Urothelium cell line (cell line): ENCODE measurements around the gene IER5L.
"Not testable (repeated sequence)": the region's sequence is repeated elsewhere in the genome, so short reads cannot be mapped to it uniquely, and the experiment has no call there.

ENCODE experiments used
- DNase-seq: peaks from one replicate; pipeline ENCODE4 v3.0.0; 2011; ENCODE audit warnings: low spot score, mixed read lengths
- FAIRE-seq: peaks from 2 replicates; lab custom pipeline; 2011; peaks lifted over from hg19 to GRCh38; lab: Jason Lieb, UNC

Gene IER5L

DNA sequence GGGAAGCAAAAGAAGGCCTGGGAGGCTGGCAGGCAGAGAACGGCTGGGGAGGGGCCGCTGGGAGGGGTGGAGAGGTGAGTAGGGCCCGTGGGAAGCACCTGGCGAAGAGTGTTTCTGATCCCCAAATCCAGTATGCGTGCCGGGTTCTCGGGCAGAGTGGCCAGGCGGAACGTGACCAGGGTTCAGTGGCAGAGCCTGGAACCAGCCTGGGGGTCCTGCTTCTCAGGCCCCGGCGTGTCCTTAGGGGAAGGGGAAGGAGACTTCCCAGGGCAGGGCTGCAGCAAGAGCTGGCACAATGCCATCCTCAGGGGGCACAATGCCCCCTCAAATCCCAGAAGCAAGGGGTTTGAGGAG lies 25.5 kb upstream of the IER5L start:
- FAIRE-seq: no peak

DNA sequence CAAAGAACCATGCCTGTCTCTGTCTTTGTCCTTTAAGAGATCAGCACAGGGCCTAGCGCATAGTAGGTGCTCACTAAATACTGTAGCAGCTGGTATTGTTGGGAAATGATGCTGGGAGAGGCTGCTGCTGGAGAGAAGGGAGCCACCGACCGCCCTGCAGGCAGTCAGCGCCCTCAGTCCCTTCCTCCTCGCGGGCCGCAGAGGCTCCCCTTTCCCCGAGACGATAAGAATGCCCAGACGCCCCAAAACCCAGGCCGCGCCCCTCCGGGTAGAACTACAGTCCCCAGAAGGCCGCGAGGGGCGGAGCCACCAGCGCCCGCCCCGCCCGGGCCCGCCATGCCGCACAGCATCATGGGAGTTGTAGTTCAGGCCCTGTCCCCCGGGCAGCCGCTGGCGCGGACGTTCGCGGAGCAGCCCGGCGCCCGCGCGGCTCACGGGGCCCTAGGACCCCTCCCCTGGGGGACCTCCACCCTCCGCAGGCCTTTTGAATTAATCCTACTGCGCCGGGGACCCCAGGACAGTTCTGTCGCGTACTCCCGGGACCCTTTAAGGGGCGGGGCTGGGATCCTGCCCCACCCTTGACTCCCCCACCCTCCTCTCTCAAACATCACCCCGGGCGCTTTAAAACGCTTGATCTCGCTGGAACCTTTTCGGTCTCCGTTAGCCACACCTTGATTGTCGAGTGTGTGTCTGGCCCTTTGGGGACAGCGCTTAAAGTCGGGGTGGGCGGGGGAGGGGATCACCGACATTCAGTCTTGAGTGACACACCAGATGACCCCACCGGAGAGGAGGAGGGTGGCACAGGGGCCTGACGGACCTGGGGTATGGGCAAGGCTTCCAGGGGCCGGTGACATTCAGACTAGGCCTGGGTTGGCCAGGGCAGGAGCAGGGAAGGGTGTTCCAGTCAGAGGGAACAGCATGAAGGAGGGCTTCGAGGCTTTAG lies 24.8 kb upstream of the IER5L start:
- DNase-seq (peak; percentile 92), FAIRE-seq (no peak)

More for the DNA sequence above, 25.5 kb upstream of the IER5L start:
- no peak for DNase-seq

DNA sequence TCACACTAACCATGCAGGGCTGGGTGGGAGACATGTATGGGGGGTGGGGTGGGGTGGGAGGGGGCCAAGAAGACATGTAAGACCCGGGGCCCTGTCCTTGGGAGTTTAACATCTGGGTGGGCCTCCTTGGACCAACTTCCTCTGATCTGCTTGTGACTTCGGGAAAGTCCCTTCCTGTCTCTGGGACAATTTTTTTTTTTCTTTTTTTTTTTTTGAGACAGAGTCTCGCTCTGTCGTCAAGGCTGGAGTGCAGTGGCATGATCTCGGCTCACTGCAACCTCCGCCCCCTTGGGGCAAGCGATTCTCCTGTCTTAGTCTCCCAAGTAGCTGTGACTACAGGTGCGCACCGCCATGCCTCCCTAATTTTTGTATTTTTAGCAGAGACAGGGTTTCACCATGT lies 23.8 kb upstream of the IER5L start:
- FAIRE-seq (no peak), DNase-seq (no peak)

DNA sequence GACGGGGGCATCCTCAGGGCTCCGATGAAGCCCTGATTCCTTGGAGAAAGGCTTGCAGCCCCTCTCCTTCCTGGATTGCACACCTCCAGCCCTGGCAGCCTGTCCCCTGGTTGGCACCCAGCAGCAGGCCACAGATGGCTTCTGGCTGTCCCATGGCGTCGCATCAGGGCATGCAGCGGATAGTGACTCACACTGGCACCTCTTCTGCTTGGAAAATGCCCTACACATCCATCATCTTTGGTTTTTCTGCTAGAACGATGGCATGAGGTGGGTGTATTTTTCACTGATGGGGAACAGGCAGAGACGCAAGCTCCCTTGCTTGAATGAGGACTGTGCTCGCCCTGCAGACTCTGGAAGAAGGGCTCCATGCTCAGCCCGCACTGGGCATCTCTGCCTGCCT lies 23.2 kb upstream of the IER5L start:
- FAIRE-seq (no peak), DNase-seq (no peak)

DNA sequence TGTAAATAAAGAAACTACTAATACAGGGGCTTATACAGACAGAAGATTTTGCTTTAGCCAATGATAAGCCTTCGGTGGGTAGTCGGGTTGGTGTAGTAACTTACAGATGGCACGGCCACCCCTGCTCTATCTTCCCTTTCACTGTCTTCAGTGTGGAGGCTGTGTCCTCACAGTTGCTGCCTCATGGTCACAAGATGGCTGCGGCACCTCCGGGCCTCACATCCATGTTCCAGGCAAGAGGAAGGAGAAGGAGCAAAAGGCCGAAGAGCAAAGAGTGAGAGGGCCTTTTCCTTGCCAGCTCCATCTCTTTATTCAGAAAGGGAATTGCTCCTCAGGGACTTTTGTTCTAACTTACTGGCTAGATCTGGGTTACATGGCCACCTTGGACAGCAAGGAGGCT lies 22.2 kb upstream of the IER5L start:
- DNase-seq: no peak
- FAIRE-seq: no peak

DNA sequence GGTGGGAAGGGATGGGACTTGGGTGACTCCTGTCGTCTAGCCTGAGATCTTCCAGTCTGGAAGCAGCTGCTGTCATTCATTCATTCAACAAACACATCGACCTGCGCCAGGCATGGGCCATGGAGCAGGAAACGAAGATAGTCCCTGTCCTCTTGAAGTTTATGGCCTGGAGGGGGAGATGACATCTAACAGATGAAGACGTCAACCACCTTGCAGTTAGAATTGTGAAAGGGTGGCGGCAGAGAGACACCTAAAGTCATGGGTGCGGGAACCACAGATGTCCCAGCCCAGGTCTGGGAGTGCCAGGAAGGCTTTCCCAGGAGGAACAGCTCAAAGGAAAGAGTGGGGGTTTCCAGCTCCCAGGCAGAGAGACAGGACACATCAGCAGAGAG lies 21.0 kb upstream of the IER5L start:
- FAIRE-seq: no peak

DNA sequence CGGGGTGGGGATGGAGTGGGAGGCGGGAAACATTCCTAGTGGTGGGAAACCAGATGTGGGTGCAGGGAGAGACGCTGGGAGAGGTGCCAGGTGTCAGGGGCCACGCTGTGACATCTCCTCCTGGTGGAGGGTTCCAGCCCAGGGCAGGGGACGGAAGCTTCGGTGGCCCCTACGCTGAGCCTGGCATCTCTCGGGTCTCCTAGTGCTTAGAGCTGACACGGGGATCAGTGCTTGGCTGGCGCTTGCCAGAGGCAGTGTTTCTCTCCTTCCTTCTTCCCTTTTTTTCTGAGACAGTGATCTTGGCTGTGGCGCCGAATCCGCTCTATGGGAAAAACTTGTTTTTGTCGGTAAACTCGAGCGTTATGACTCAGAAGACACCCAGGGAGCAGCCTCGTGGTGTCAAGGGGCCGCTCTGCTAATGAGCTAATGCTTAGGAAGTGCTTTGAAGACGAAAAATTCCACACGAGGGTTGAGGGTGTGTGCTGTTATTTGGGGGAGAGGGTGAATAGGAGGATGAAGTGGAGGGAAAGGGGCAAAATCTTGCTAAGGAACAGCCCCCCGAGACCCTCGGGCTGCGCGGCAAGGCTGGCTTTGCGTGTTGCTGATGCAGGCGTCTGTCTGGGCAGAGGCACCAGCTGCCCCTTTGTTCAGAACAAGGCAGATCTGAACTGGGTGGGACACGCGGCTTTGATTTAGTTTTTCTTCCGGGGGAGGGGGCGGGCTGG lies 20.4 kb upstream of the IER5L start:
- DNase-seq (no peak), FAIRE-seq (no peak)

More for the DNA sequence above, 21.0 kb upstream of the IER5L start:
- DNase-seq: no peak

DNA sequence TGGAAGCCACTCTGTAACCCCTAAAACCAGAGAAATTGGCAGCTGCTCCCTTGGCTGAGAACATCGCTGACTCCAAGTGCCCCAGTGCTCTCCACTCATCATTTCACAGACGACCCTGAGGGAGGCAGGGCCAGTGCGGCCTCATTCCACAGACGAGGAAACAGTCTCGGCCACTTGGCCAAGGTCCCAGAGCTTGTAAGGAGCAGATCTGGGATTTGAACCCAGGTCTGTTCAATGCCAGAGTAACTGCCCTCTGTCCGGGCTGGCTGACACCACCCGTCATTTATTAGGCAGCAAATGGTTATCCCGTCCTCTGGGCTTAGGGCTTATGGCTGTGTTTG lies 19.9 kb upstream of the IER5L start:
- FAIRE-seq (no peak), DNase-seq (no peak)

DNA sequence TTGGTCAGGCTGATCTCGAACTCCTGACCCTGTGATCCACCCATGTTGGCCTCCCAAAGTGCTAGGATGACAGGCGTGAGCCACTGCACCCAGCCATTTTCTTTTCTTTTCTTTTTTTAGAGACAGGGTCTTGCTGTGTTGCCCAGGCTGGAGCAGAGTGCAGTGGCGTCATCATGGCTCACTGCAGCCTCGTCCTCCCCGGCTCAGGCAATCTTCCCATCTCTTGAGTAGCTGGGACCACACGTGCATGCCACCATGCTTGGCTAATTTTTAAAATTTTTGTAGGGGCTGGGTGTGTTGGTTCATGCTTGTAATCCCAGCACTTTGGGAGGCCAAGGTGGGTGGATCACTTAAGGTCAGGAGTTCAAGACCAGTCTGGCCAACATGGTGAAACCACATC lies 19.0 kb upstream of the IER5L start:
- FAIRE-seq, DNase-seq: not testable (repeated sequence)

DNA sequence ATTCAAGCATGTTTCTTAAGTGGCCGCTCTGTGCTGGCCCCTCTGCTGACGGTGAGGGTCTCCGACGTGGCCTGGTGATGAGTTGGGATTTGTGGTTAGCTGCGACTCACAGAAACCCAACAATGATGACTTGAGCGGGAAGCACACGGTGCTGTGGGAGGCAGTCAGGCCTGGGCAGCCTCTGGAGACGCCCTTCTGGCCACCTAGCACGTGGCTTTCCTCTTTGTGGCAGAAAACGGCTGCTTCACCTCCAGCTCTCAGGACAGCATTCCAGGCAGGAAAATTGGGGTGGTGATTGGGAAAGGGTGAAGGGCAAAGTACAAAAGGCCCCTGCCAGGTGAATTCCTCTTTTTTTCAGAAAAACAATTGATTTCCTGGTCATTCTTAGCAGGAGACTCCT lies 17.5 kb upstream of the IER5L start:
- DNase-seq: no peak
- FAIRE-seq: no peak

DNA sequence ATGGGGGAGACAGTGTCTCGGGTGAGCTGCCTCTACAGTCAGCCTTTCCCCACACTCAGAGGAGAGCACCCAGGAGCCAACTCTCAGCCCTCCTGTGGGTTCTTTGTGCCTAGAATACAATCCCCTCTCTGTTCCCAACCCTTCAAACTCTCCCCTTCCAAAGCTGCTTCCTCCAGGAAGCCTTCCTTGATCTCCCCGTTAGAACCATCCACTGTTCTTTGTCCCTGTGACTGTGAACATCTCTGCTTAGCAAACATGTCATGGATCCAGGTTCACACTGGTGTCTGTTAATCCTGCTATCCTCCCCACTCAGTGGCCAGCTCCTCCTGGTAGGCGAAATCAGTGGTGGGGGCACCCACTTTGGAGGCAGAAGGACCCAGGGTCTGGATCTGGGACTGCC lies 16.2 kb upstream of the IER5L start:
- FAIRE-seq (no peak), DNase-seq (no peak)

DNA sequence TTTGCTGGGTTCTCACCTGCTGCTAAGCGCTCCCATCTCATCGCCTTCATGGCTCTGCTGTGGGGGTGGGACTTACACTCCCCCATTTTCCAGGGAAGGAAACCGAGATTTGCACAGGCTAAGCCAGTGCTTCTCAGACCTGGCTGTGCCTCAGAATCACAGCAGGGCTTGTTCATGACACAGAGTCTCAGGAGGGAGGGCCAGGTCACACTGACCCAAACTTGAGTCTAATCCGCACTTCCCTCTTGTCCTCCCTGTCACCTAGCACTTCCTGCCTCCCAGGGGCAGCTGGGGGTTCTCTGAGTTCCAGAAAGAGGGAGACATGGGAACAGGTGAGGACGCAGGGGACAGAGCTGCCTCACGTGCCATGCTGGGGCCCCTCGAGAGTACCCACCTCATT lies 15.6 kb upstream of the IER5L start:
- FAIRE-seq: no peak

DNA sequence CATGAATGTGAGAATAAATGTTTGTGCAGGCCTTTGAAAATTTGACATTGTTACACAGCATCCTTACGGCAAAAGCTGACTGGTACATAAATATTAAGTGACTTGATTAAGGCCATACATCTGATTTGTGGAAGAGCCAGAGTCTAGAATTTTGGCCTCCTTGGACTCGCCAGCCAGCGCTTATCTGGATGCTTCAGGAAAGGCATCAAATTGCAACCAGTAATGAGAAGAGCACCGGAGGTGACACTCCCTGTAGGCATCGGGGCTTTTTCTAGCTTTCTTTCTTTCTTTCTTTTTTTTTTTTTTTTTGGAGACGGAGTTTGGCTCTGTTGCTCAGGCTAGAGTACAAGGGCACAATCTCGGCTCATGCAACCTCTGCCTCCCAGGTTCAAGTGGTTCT lies 13.2 kb upstream of the IER5L start:
- no peak for DNase-seq
- no peak for FAIRE-seq

More for the DNA sequence above, 15.6 kb upstream of the IER5L start:
- no peak for DNase-seq

DNA sequence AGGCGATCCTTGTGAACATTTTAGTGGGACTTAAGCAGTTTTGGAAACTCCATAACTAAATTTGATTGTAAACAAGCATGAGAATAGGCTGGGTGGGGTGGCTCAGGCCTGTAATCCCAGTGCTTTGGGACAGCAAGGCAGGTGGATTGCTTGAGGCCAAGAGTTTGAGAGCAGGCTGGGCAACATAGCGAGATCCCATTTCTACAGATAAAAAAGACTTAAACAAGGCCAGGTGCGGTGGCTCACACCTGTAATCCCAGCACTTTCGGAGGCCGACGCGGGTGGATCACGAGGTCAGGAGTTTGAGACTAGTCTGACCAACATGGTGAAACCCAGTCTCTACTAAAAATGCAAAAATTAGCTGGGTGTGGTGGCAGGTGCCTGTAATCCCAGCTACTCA lies 11.9 kb upstream of the IER5L start:
- DNase-seq, FAIRE-seq: not testable (repeated sequence)

DNA sequence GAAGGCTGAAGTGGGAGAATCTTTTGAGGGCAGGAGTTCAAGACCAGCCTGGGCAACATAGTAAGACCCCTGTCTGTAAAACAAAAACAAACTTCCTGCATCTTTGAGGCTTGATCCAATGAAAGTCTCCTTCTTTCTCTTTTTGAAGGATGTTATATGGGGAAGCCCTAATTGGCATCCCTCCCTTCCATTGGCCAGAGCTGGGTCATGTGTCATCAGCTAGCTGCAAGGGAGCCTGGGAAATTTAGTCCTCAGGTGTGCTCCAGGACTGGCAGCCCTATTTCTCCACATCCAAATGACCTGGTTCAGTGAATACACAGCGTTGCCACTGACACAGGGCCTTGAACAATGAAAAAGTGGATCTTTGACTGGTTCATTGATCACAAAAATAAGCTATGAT lies 9.0 kb upstream of the IER5L start:
- no peak for DNase-seq
- FAIRE-seq: no peak

DNA sequence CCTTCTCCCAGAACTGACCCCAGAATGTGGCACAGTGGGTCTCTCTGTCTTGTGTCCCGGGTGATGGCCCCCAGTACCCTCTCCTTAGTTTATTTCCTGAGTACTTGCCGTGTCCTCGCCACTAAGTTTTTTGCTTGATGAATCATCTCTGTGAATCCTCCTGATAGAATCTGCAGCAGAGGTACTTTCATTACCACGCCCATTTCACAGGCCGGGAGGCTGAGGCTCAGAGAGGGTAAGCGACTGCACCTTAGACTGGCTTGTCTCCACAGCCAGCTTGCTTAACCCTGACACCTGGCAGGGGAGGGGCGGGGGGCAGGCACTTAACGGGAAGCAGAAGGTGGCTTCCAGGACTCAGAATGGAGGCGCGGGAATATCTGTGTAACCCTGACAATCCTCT lies 7.9 kb upstream of the IER5L start:
- FAIRE-seq (no peak), DNase-seq (no peak)

DNA sequence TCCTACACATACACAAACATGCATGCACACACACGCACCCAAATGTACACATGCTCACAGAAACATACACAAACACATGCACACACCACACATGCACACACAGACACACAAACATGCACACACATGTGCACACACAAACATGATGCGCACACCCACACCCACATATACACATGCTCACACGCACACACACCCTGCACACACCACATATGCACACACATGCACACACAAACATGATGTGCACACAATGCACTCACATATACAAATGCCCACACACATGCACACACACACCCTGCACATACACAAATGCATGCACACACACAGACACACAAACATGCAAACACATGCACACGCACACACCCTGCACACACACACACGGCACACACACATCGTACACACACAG lies 7.3 kb upstream of the IER5L start:
- FAIRE-seq (peak; percentile 96), DNase-seq (no peak)

DNA sequence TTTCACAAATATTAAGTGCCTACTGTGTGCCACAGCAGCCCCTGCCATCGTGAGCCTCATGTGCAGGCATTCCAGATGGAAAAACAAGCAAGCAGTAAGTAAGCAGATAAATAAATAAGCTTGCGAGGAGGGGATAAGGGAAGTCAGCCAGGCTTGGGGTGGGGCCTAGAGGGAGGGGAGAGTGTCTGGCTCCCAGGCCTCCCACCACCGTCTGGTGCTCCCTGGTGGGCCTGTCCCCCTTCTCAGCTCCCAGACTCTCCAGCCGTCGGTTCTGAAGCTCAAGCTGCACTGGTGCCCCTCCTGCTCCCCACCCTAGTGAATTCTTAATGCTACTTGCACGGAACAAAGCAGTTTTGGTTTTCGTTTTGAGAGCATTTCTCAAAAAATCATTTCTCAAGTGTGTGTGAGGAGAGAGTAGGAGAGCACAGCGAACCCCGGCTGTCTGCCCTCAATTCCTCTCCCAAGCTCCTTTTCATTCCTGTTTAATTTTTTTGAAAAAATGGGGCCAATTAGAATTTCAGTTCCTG lies 6.6 kb upstream of the IER5L start:
- DNase-seq: no peak

DNA sequence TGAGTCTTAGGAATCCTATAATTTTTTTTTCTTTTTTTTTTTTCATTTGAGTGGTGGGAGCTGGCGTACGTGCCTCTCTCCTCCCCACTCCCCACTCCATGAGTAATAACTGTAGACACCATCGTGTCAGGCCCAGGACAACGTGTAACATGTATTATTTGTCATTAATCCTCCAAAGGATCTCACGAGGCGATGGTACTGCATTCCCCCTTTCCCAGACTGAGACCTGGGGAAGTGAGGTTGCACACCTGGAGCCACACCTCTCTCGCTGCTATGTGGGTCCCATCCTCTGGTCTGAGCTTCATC lies 6.1 kb upstream of the IER5L start:
- DNase-seq (no peak), FAIRE-seq (no peak)

More for the DNA sequence above, 6.6 kb upstream of the IER5L start:
- FAIRE-seq: no peak

DNA sequence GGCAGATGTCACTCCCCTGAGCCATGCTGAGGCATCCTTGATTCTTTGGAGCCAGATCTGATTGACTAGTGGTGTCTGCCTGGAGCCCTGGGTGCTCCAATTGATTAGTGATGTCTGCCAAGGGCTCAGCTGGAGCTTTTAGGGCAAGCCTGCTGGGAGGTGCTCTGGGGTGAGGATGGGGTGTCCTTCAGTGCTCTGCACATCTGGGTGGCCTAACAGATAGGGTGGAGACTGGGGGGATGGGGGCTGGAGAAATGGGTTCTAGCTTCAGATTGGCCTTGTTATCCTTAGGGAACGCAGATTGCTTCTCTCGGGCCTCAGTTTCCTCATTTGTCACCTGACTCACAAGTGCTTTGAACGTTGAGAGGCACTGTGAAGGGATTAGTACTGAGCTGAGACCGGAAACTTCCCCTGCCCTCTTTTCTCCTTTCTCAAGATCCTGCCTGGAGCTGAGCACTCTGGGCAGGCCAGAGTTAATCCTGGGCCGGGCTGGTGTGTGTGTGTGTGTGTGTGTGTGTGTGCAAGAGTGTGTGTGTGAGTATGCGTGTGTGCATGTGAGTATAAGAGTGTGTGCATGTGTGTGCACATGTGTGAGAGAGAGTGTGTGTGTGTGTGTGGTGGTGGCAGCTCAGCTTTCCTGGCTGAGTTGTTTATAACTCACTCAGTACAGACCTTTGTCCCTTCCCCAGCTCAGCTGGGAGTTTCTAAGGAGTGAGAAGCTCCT lies 5.6 kb upstream of the IER5L start:
- no peak for DNase-seq
- no peak for FAIRE-seq

DNA sequence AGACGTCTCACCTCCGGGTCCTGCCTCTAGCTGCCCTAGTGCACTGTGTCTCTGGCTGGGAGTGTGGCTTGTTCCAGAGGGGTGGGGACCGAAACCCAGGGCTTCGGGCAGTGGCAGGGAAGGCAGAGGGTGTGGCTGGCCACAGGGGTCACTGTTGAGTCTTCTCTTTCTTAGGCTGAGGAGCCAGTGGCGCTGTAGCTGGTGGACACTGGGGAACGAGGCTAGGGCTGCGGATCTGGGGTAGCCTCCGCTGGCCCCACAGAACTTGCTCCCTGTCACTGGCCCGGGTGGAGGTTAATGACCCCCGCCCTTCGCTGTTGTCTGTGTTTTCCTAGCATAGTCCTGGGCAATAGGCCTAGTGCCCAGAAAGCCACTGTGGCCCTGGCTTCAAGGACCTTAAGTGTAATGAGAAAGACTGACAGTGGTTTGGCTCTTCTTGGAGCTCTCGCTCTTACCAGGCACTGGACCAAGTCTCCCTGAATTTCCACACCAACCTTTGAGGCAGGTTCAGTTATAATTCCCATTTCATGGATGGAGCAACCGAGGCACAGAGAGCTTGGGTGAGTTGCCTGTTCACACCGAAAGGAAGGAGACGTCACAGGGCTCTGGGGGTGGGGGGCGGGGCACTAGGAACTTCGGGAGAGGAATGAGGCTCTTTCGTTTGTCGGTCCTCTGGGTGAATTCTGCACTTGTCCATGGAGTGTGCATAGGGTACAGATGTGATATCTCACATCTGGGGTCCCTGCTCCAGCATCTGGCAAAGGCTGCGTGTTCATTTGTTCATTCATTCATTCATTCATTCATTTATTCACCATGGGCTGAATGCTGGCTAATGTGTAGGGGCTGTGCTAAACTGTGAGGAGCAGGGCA lies 4.8 kb upstream of the IER5L start:
- no peak for FAIRE-seq
- no peak for DNase-seq
